SK-N-SH (cell line): Measurements from ENCODE around the gene CHMP6. TPM values are rescaled to one million over a fixed set of nuclear protein-coding genes. Genes with fewer than 3 reads are reported as not detected.

Experiments used
- CTCF ChIA-PET: fragments of 300-600, 350-600 bp; formaldehyde crosslinking; extraction: SDS; loops from one replicate; lab custom pipeline; 2021; lab: Yijun Ruan, JAX
- POLR2A ChIA-PET: fragments of 350-600 bp; sonication (Branson Sonifier 250); formaldehyde crosslinking; extraction: SDS; loops from one replicate; lab custom pipeline; 2020; ENCODE audit warnings: antibody characterized with exemption, inconsistent platforms; lab: Yijun Ruan, JAX
- DNase-seq: peaks from one replicate; pipeline ENCODE4 v3.0.0; 2012
- H2AFZ ChIP-seq: fragments of 200-600 bp; sonication (generic); 2 replicates; pipeline ENCODE4 v1.8.1; 2016; ENCODE audit warnings: antibody characterized with exemption, mild to moderate bottlenecking, low read depth
- H3F3A ChIP-seq: fragments of 200-600 bp; sonication (generic); replicated peaks from 2 replicates; pipeline ENCODE3; 2016; ENCODE audit warnings: antibody characterized with exemption, mild to moderate bottlenecking; ENCODE audit not compliant: insufficient read depth
- H3K27ac ChIP-seq, 2 experiments: fragments of 200-500 bp in 1 of 2; fragments of 200-600 bp in 1 of 2; sonication (Bioruptor generic) in 1 of 2; sonication (generic), shearing (Covaris generic) in 1 of 2; 2 replicates each; pipeline versions ENCODE4 v1.5.1 to v1.6.1; 2014 to 2016; ENCODE audit warnings: low read depth in 2 of 2, inconsistent platforms in 1 of 2, low read length in 1 of 2, mild to moderate bottlenecking in 1 of 2, mixed read lengths in 1 of 2
- H3K27me3 ChIP-seq: fragments of 200-600 bp; sonication (generic), shearing (Covaris generic); 2 replicates; pipeline ENCODE4 v1.6.1; 2016; ENCODE audit warnings: mixed run types; ENCODE audit not compliant: insufficient read depth
- H3K36me3 ChIP-seq, 2 experiments: fragments of 200-500 bp in 1 of 2; fragments of 200-600 bp in 1 of 2; sonication (Bioruptor generic) in 1 of 2; sonication (generic) in 1 of 2; replicated peaks in 1 of 2; 2 replicates each; pipeline versions ENCODE3 to v1.5.1; 2014 to 2016; ENCODE audit warnings: low read length in 1 of 2, mild to moderate bottlenecking in 1 of 2; ENCODE audit not compliant: insufficient read depth in 2 of 2, control insufficient read depth in 1 of 2
- H3K4me1 ChIP-seq, 2 experiments: fragments of 200-500 bp in 1 of 2; fragments of 200-600 bp in 1 of 2; sonication (Bioruptor generic) in 1 of 2; sonication (generic), shearing (Covaris generic) in 1 of 2; 2 replicates each; pipeline versions ENCODE4 v1.5.1 to v1.6.1; 2014 to 2016; ENCODE audit warnings: low read depth in 1 of 2, low read length in 1 of 2, mixed run types in 1 of 2; ENCODE audit not compliant: insufficient read depth in 2 of 2, control insufficient read depth in 1 of 2
- H3K4me2 ChIP-seq: fragments of 200-600 bp; sonication (generic), shearing (Covaris generic); 2 replicates; pipeline ENCODE4 v1.6.1; 2017; ENCODE audit warnings: mixed run types
- H3K4me3 ChIP-seq, 2 experiments: fragments of 200-500 bp in 1 of 2; fragments of 200-600 bp in 1 of 2; sonication (Bioruptor generic) in 1 of 2; sonication (generic), shearing (Covaris generic) in 1 of 2; 2 replicates each; pipeline versions ENCODE4 v1.5.1 to v1.8.1; 2014 to 2016; ENCODE audit warnings: low read depth in 2 of 2, inconsistent platforms in 1 of 2, low read length in 1 of 2, mild to moderate bottlenecking in 1 of 2, mixed read lengths in 1 of 2, moderate library complexity in 1 of 2
- H3K79me2 ChIP-seq: fragments of 200-600 bp; sonication (generic); 2 replicates; pipeline ENCODE4 v1.8.1; 2017; ENCODE audit warnings: mild to moderate bottlenecking; ENCODE audit not compliant: insufficient read depth
- H3K9ac ChIP-seq: fragments of 200-600 bp; sonication (generic); 2 replicates; pipeline ENCODE4 v1.6.1; 2017; ENCODE audit warnings: mixed run types
- H3K9me2 ChIP-seq: fragments of 200-600 bp; sonication (generic); 2 replicates; pipeline ENCODE4 v1.6.1; 2017; ENCODE audit warnings: mixed run types
- H3K9me3 ChIP-seq: fragments of 200-600 bp; sonication (generic); 2 replicates; pipeline ENCODE4 v1.6.1; 2017; ENCODE audit warnings: mixed run types, mild to moderate bottlenecking, moderate library complexity
- H4K20me1 ChIP-seq: fragments of 200-600 bp; sonication (generic); 2 replicates; pipeline ENCODE4 v1.6.1; 2017; ENCODE audit warnings: mild to moderate bottlenecking, mixed run types; ENCODE audit not compliant: insufficient read depth
- CHD2 ChIP-seq: fragments of 150-350 bp; IDR thresholded peaks from 2 replicates; pipeline ENCODE4 v1.6.1; 2018; ENCODE audit warnings: low read length; ENCODE audit not compliant: partially characterized antibody
- EZH2phosphoT487 ChIP-seq: fragments of 200-600 bp; sonication (generic); IDR thresholded peaks from 2 replicates; pipeline ENCODE4 v1.6.1; 2017; ENCODE audit warnings: low read depth, mixed run types, mild to moderate bottlenecking, antibody characterized with exemption, moderate library complexity, borderline replicate concordance
- FOSL2 ChIP-seq: IDR thresholded peaks from 2 replicates; pipeline ENCODE4 v1.4.0; 2012; ENCODE audit warnings: low read depth, mild to moderate bottlenecking, moderate library complexity, borderline replicate concordance
- FOXJ3 ChIP-seq: sonication (generic); formaldehyde crosslinking; IDR thresholded peaks from 2 replicates; pipeline ENCODE4 v1.5.1; 2020; ENCODE audit warnings: mild to moderate bottlenecking, missing genetic modification reagents
- JUND ChIP-seq: IDR thresholded peaks from 2 replicates; pipeline ENCODE4 v1.4.0; 2012
- MAX ChIP-seq: IDR thresholded peaks from 2 replicates; pipeline ENCODE4 v1.4.0; 2012; ENCODE audit warnings: low read depth
- MXI1 ChIP-seq: IDR thresholded peaks from 2 replicates; pipeline ENCODE4 v1.6.1; 2012; ENCODE audit warnings: mild to moderate bottlenecking, low read depth, low read length, improper control_type of control experiment
- RAD21 ChIP-seq: IDR thresholded peaks from 2 replicates; pipeline ENCODE4 v1.6.1; 2012; ENCODE audit warnings: mild to moderate bottlenecking, low read length
- RFX5 ChIP-seq: IDR thresholded peaks from 2 replicates; pipeline ENCODE4 v1.6.1; 2012; ENCODE audit warnings: mild to moderate bottlenecking, improper control_type of control experiment, low read length
- RXRA ChIP-seq: IDR thresholded peaks from 2 replicates; pipeline ENCODE4 v1.4.0; 2012; ENCODE audit warnings: low read depth, mild to moderate bottlenecking, borderline replicate concordance
- SMC3 ChIP-seq: IDR thresholded peaks from 2 replicates; pipeline ENCODE4 v1.6.1; 2012; ENCODE audit warnings: low read depth, low read length, improper control_type of control experiment
- TCF12 ChIP-seq: IDR thresholded peaks from 2 replicates; pipeline ENCODE4 v1.4.0; 2012
- ZBTB33 ChIP-seq: IDR thresholded peaks from 2 replicates; pipeline ENCODE4 v1.4.0; 2012; ENCODE audit warnings: low read depth, borderline replicate concordance
- WGBS: methylation state at CpG from one replicate; pipeline ENCODE4 v1.1.6; 2017; ENCODE audit warnings: low lambda C conversion rate; 5-methylcytosine and 5-hydroxymethylcytosine counted together
- polyA plus RNA-seq, 3 experiments: library from polyadenylated mRNA; depleted of rRNA; stranded (reverse); fragments of >200 nt; gene quantifications; 2 replicates each; pipeline ENCODE4 v1.2.3, GENCODE V29; 2012
- TF ChIP-seq, protein P1 (sequence below): fragments of 200-600 bp; sonication (generic); IDR thresholded peaks from 2 replicates; pipeline ENCODE4 v1.6.1; 2017; ENCODE audit warnings: antibody characterized with exemption, mild to moderate bottlenecking, moderate library complexity

CHMP6 gene
- polyA plus RNA-seq, 1 of the 3 experiments (the other 2 are of a cell fraction): 44.1 TPM

DNA sequence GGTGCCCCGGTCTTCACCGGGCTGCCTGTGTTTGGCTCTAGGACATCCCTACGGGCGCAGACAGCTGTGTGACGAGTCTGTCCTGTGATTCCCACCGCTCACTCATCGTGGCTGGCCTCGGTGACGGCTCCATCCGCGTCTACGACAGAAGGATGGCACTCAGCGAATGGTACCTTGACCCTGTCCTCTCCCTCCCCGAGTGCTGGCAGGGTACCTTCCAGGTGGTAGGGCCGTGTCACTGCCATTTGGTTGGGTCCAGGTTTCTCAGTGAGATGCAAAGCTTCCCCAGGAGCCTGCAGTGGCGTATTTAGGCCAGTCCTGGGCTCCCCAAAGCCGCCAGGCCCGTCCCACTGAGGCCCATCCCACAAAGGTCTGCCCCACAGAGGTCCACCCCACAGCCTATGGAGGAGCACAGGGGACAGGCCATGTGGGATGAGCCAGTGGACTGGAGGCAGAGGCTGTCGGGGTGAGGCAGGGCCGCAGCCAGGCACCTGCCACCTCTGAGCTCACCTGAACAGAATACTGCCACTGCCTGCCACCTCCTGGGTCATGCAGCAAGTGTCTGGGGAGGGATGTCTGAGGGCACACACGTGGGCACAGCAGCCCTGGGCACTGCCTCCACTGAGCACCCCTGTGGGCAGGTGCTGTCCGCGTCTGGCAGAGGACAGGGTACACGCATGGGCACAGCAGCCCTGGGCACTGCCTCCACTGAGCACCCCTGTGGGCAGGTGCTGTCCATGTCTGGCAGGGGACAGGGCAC is 31.4 kb upstream of the CHMP6 start (continued):
- TF ChIP-seq ZBTB33 (no peak), EZH2phosphoT487 (no peak)
- TF ChIP-seq, protein P1, sequence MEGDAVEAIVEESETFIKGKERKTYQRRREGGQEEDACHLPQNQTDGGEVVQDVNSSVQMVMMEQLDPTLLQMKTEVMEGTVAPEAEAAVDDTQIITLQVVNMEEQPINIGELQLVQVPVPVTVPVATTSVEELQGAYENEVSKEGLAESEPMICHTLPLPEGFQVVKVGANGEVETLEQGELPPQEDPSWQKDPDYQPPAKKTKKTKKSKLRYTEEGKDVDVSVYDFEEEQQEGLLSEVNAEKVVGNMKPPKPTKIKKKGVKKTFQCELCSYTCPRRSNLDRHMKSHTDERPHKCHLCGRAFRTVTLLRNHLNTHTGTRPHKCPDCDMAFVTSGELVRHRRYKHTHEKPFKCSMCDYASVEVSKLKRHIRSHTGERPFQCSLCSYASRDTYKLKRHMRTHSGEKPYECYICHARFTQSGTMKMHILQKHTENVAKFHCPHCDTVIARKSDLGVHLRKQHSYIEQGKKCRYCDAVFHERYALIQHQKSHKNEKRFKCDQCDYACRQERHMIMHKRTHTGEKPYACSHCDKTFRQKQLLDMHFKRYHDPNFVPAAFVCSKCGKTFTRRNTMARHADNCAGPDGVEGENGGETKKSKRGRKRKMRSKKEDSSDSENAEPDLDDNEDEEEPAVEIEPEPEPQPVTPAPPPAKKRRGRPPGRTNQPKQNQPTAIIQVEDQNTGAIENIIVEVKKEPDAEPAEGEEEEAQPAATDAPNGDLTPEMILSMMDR: no peak

GRCh38 chr17:80960797-80961452 is 30.7 kb upstream of the CHMP6 start:
- ChIA-PET POLR2A (no interaction called here), CTCF (interaction anchor here (1.1 to 2.0 kb wide), 9 partner anchors 9 to 487 kb away, joined by 3 to 8 read pairs (median 4); no protein-coding TSS in a partner anchor)
- H3K36me3 ChIP-seq: peaks cover 0 to 15% of the 10 kb centered on the region in 2 experiments
- no peak for TF ChIP-seq FOSL2
- no peak for TF ChIP-seq SMC3
- no peak for TF ChIP-seq CHD2
- no peak for TF ChIP-seq RFX5
- TF ChIP-seq FOXJ3 (CRISPR knock-in tag): no peak
- TF ChIP-seq RAD21: no peak
- no peak for TF ChIP-seq MXI1
- TF ChIP-seq MAX: no peak
- no peak for TF ChIP-seq RXRA
- TF ChIP-seq, protein P1: no peak
- no peak for TF ChIP-seq JUND
- TF ChIP-seq TCF12: no peak
- TF ChIP-seq, all 33 proteins: peak for 0
- no peaks in the 10 kb centered on the region for H4K20me1 ChIP-seq
- no peaks in the 10 kb centered on the region for H3K27me3 ChIP-seq
- H3K9me2 ChIP-seq: no peaks in the 10 kb centered on the region
- H3K4me1 ChIP-seq: peaks cover 0 to 37% of the 10 kb centered on the region in 2 experiments; a peak in 2 of 4 replicates
- H3K27ac ChIP-seq: no peak overlapping the region; a peak in 1 of 4 replicates
- no peak overlapping the region for H3K4me3 ChIP-seq
- H3K9ac ChIP-seq: no peak overlapping the region
- no peak overlapping the region for H3K4me2 ChIP-seq
- WGBS: 97% methylated on average over 30 of the region's 31 CpGs
- no peaks in the 10 kb centered on the region for H3K79me2 ChIP-seq
- H2AFZ ChIP-seq: no peak overlapping the region
- no peaks in the 10 kb centered on the region for H3K9me3 ChIP-seq
- no peaks in the 10 kb centered on the region for H3F3A ChIP-seq
- DNase-seq: no peak
